Activated naive CD4-positive, alpha-beta T cell (primary cell): ENCODE results near the gene HFM1.
"Not testable (repeated sequence)": the region's sequence is repeated elsewhere in the genome, so short reads cannot be mapped to it uniquely, and the experiment has no call there.

Source experiments
- DNase-seq, 4 experiments: peaks; one replicate each; lab custom pipeline; 2025; lab: John Stamatoyannopoulos, UW

The HFM1 gene

GRCh38 chr1:91374086-91374485, 30.6 kb downstream of the HFM1 start:
- DNase-seq: no peak

- not testable (repeated sequence) for DNase-seq
Measured at GRCh38 chr1:91372230-91372629, 32.4 kb downstream of the HFM1 start.

DNA sequence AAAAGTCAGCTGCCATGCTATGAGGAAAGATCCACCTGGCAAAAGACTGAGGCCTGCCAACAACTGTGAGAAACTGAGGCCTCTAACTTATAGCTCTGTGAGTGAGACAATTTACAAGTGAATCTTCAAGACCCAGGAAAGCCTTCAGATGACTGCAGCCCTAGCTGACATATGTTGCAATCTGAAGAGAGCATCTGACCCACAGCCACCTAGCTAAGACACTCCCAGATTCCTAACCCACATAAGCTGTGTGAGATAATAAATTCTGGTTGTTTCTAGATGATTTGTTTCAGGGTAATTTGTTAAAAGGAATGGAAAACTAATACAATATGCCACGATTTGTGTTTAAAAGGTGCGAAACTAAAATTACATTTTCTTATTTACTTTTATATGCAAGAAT, 55.1 kb downstream of the HFM1 start:
- no peak for DNase-seq

DNA sequence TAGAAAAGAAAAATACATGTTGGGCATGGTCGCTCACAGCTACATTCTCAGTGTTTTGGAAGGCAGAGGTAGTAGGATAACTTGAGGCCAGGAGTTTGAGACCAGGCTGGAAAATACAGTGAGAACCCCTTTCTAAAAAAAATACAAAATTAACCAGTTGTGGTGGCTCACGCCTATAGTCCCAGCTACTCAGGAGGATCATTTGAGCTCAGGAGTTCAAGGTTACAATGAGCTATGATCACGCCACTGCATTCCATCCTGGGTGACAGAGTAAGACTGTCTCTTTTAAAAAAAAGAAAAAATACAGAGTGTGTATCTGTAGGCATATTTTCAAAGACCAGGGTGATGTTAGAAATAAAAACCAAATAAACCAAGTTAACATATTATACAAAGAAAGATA, 57.8 kb downstream of the HFM1 start:
- no peak for DNase-seq

DNA sequence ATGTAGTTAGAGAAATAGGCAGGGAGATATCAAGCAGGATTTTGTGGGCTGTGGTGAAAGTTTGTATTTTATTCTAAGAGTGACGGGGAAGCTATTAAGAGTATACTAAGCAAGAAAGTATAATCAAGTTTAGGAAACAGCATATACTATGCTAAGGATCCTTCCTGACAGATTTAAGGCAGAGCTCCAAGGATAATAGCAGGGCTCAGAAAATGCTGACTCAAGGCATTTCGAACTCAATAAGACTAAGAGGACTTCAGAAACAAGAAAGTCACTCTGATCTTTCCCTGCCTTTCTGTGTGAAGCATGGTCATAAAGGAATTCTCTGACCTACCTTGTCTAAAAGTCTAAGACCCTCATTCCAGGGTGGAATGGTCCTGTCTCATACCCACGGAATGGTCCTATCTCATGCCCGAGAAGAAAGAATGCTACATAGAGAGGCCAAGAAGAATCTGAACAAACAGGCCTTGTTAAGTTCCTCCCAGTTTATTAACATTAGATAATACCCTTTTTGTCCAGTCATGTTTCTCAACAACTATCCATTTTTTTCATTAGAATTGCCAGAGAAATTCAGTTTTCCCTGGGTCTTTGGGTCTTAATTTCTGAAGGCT, 59.1 kb downstream of the HFM1 start:
- no peak for DNase-seq

GRCh38 chr1:91338501-91338900, 66.1 kb downstream of the HFM1 start:
- DNase-seq: no peak

- no peak for DNase-seq
Measured at GRCh38 chr1:91335603-91336002, 69.0 kb downstream of the HFM1 start.

DNA sequence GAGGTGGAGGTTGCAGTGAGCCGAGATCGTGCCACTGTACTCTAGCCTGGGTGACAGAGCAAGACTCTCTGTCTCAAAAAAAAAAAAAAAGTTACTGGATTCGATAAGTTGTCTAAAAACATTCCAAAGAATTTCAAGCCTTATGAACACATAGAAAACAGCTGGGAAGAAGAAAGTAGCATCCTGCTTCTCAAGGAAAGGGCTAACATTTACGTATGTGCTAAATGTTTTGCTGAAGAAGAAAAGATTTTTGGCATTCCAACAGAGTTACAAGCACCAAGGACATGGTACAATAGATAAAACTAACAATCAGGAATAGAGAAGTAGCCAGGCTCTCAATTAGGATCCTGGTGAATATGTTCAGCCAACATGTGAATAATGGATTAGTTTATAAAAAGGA, 69.8 kb downstream of the HFM1 start:
- no peak for DNase-seq

- DNase-seq: no peak
Measured at GRCh38 chr1:91325456-91325855, 79.2 kb downstream of the HFM1 start.

GRCh38 chr1:91314643-91315042, 90.0 kb downstream of the HFM1 start:
- no peak for DNase-seq

DNA sequence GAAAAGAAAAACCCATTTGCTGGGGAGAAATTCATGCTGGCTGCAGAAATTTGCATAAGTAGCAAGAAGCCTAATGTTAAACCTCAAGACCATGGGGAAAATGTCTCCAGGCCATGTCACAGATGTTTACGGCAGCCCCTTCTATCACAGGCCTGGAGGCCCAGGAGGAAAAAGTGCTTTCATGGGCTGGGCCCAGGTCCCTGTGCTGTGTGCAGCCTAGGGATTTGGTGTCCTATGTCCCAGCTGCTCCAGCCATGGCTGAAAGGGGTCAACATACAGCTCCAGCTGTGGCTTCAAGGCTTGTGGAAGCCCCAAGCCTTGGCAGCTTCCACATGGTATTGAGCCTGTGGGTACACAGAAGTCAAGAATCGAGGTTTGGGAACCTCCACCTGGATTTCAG, 93.0 kb downstream of the HFM1 start:
- DNase-seq: no peak

- DNase-seq: no peak
Measured at GRCh38 chr1:91308544-91308943, 96.1 kb downstream of the HFM1 start.

GRCh38 chr1:91307784-91308409, 96.7 kb downstream of the HFM1 start:
- DNase-seq: no peak

DNA sequence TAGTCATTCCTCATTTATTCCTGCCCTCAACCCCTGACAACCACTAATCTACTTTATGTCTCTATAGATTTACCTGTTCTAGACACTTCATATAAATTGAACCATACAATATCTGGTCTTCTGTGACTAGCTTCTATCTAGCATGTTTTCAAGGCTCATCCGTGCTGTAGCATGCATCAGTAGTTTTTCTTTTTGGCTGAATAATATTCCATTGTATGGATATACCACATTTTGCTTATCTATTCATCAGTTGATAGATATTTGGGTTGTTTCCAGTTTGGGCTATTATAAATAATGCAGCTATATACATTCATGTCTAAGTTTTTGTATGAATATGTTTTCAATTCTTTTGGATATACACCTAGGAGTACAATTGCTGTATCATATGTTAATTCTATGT, 101.5 kb downstream of the HFM1 start:
- no peak for DNase-seq

DNA sequence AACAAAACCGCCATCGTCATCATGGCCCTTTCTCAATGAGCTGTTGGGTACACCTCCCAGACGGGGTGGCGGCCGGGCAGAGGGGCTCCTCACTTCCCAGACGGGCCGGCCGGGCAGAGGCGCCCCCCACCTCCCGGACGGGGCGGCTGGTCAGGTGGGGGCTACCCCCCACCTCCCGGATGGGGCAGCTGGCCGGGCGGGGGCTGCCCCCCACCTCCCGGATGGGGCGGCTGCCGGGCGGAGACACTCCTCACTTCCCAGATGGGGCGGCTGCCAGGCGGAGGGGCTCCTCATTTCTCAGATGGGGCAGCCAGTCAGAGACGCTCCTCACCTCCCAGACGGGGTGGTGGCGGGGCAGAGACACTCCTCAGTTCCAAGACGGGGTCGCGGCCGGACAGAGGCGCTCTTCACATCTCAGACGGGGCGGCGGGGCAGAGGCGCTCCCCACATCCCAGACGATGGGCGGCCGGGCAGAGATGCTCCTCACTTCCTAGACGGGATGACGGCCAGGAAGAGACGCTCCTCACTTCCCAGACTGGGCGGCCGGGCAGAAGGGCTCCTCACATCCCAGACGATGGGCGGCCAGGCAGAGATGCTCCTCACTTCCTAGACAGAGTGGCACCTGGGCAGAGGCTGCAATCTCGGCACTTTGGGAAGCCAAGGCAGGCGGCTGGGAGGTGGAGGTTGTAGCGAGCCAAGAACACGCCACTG, 115.6 kb downstream of the HFM1 start:
- not testable (repeated sequence) for DNase-seq

GRCh38 chr1:91286962-91287317, 117.7 kb downstream of the HFM1 start:
- DNase-seq: not testable (repeated sequence)

GRCh38 chr1:91286259-91286961, 118.2 kb downstream of the HFM1 start:
- DNase-seq: not testable (repeated sequence)

DNA sequence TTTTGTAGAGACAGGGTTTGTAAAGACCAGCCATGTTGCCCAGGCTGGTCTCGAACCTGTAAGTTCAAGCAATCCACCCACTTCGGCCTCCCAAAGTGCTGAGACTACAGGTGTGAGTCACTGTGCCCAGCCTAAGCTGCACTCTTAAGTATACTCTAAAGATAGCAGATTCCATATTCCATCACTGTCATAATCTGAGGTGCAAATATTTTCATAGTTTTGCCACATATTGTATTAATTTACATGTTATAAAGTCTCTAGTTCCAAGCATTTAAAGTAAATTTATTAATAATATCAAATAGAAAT, 121.3 kb downstream of the HFM1 start:
- no peak for DNase-seq

DNA sequence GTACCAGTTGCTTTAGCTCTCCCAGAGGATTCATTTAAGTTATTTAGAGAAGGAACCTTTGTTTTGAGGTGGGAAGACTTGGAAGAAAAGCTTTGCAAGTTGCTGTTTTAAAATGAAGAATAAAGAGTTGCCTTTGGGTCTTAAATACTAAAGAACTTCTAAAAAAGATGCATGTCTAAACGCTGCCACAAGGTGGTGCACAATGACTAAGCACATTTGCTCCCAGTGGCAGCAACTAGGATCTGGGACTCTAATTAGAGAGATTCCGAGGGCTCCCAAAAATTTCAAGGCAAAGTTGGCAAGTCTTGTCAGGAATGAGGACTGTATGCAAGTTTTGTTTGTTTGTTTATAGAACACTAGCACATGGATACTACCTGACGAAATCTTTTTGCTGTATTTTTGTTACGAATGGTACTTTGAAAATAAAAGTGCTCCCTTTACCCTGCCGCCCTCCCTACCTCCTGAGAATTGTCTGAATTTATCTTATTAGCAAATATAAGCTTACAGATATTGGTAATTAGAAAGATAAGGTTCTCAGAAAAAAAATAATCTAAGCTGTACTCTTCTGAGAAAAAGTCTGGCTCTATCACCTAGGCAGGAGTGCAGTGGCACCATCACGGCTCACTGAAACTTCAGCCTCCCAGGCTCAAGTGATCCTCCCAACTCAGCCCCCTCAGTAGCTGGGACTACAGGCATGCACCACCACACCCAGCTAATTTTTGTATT, 121.8 kb downstream of the HFM1 start:
- DNase-seq: no peak

- DNase-seq: no peak
Measured at GRCh38 chr1:91281782-91282181, 122.9 kb downstream of the HFM1 start.

GRCh38 chr1:91278754-91279153, 125.9 kb downstream of the HFM1 start:
- DNase-seq: no peak

GRCh38 chr1:91273875-91274274, 130.8 kb downstream of the HFM1 start:
- DNase-seq: no peak
